Measurements from ENCODE around the gene BIVM.
"Not testable (repeated sequence)": the region's sequence is repeated elsewhere in the genome, so short reads cannot be mapped to it uniquely, and the experiment has no call there.

Gene BIVM

GRCh38 chr13:102798581-102799425 lies at the start of gene BIVM, which contains the start of gene POGLUT2:
Gene BIVM (plus strand): TSS chr13:102799119. CDS start chr13:102807268, 8,149 bp downstream.
Gene POGLUT2 (minus strand): TSS chr13:102798976. CDS start chr13:102798670, 306 bp downstream.
- peak; percentile 94 for DNase-seq (ENCODE audit: low spot score)

- no peak for DNase-seq (ENCODE audit: low spot score)
Observed at GRCh38 chr13:102751886-102752285, 47.0 kb upstream of the BIVM start.

GRCh38 chr13:102757006-102757405 lies 41.9 kb upstream of the BIVM start:
- DNase-seq (ENCODE audit: low spot score), result no peak

GRCh38 chr13:102758842-102759241 lies 40.1 kb upstream of the BIVM start:
- DNase-seq (ENCODE audit: low spot score), result no peak

- no peak for DNase-seq (ENCODE audit: low spot score)
Observed at GRCh38 chr13:102761071-102761470, 37.8 kb upstream of the BIVM start.

- DNase-seq (ENCODE audit: low spot score), result no peak
Observed at GRCh38 chr13:102763741-102764140, 35.2 kb upstream of the BIVM start.

GRCh38 chr13:102768909-102769308 lies 30.0 kb upstream of the BIVM start:
- DNase-seq (ENCODE audit: low spot score), result no peak

- DNase-seq (ENCODE audit: low spot score), result no peak
Observed at GRCh38 chr13:102769679-102770078, 29.2 kb upstream of the BIVM start.

- DNase-seq (ENCODE audit: low spot score), result no peak
Observed at GRCh38 chr13:102770435-102770834, 28.5 kb upstream of the BIVM start.

- DNase-seq (ENCODE audit: low spot score), result no peak
Observed at GRCh38 chr13:102771298-102772041, 27.4 kb upstream of the BIVM start.

- no peak for DNase-seq (ENCODE audit: low spot score)
Observed at GRCh38 chr13:102772042-102772425, 26.9 kb upstream of the BIVM start.

GRCh38 chr13:102773441-102774213 lies 25.3 kb upstream of the BIVM start, which contains the start of gene TEX30:
Gene TEX30 (minus strand): TSS chr13:102773786. CDS start chr13:102770026, 3,760 bp downstream.
- peak; percentile 88 for DNase-seq (ENCODE audit: low spot score)

GRCh38 chr13:102774214-102774568 lies 24.7 kb upstream of the BIVM start:
- DNase-seq (ENCODE audit: low spot score), result no peak

- no peak for DNase-seq (ENCODE audit: low spot score)
Observed at GRCh38 chr13:102774591-102775520, 24.1 kb upstream of the BIVM start.

- no peak for DNase-seq (ENCODE audit: low spot score)
Observed at GRCh38 chr13:102776271-102776670, 22.6 kb upstream of the BIVM start.

- no peak for DNase-seq (ENCODE audit: low spot score)
Observed at GRCh38 chr13:102777736-102778135, 21.2 kb upstream of the BIVM start.

GRCh38 chr13:102779436-102780159 lies 19.3 kb upstream of the BIVM start:
- peak; percentile 47 for DNase-seq (ENCODE audit: low spot score)

GRCh38 chr13:102780656-102781055 lies 18.3 kb upstream of the BIVM start:
- DNase-seq (ENCODE audit: low spot score), result not testable (repeated sequence)

- no peak for DNase-seq (ENCODE audit: low spot score)
Observed at GRCh38 chr13:102781591-102781990, 17.3 kb upstream of the BIVM start.

GRCh38 chr13:102784483-102784882 lies 14.4 kb upstream of the BIVM start:
- no peak for DNase-seq (ENCODE audit: low spot score)
